H1 (cell line): Measurements from ENCODE around the gene KCTD7. TPM values are rescaled to one million over a fixed set of nuclear protein-coding genes. Genes with fewer than 3 reads are reported as not detected.

Experiments
- CTCF ChIA-PET: fragments of 300-600 bp; sonication (Branson Sonifier 250); formaldehyde crosslinking; loops from one replicate; lab custom pipeline; 2021; ENCODE audit not compliant: partially characterized antibody; lab: Charles Lee
- POLR2A ChIA-PET: fragments of 300-600 bp; sonication (Branson Sonifier 250); formaldehyde crosslinking; loops from one replicate; lab custom pipeline; 2021; ENCODE audit warnings: inconsistent platforms; ENCODE audit not compliant: partially characterized antibody; lab: Charles Lee
- DNase-seq, 2 experiments: peaks; one replicate each; pipeline versions ENCODE4 v3.0.0 to v3.0.0-alpha.2; 2010 to 2022; ENCODE audit warnings: low spot score in 2 of 2, low read depth in 1 of 2, mixed read lengths in 1 of 2
- FAIRE-seq: peaks from 2 replicates; lab custom pipeline; 2011; peaks lifted over from hg19 to GRCh38; lab: Jason Lieb, UNC
- H2AFZ ChIP-seq: 2 replicates; pipeline ENCODE4 v1.8.1; 2012; ENCODE audit warnings: low read length, inconsistent platforms
- H2AK5ac ChIP-seq: 2 replicates; pipeline ENCODE4 v1.6.1; 2013; ENCODE audit warnings: low read depth, low read length
- H2BK120ac ChIP-seq: replicated peaks from 2 replicates; pipeline ENCODE3; 2013; ENCODE audit warnings: low read depth, low read length, inconsistent platforms
- H2BK12ac ChIP-seq: 2 replicates; pipeline ENCODE4 v1.6.1; 2013; ENCODE audit warnings: low read depth, low read length
- H2BK15ac ChIP-seq: 2 replicates; pipeline ENCODE4 v1.6.1; 2013; ENCODE audit warnings: low read length
- H2BK20ac ChIP-seq: 2 replicates; pipeline ENCODE4 v1.6.1; 2013; ENCODE audit warnings: low read length
- H2BK5ac ChIP-seq: 2 replicates; pipeline ENCODE4 v1.6.1; 2013; ENCODE audit warnings: low read depth, low read length
- H3K14ac ChIP-seq: 2 replicates; pipeline ENCODE4 v1.6.1; 2013; ENCODE audit warnings: inconsistent platforms; ENCODE audit not compliant: insufficient read length
- H3K18ac ChIP-seq: 2 replicates; pipeline ENCODE4 v1.6.1; 2013; ENCODE audit warnings: low read length; ENCODE audit errors: extremely low read depth
- H3K23ac ChIP-seq: 2 replicates; pipeline ENCODE4 v1.6.1; 2013; ENCODE audit warnings: inconsistent platforms; ENCODE audit not compliant: insufficient read length
- H3K23me2 ChIP-seq: 2 replicates; pipeline ENCODE4 v1.6.1; 2013; ENCODE audit warnings: low read depth, low read length
- H3K27ac ChIP-seq: 2 replicates; pipeline ENCODE4 v1.6.1; 2011; ENCODE audit warnings: low read depth, low read length, inconsistent platforms
- H3K27me3 ChIP-seq, 4 experiments: replicated peaks in 1 of 4; 1 replicate in 1 of 4; 2 replicates in 3 of 4; pipeline versions ENCODE4 v1.6.1 to v1.8.1; 2011 to 2013; ENCODE audit warnings: low read length in 3 of 4, mild to moderate bottlenecking in 3 of 4, inconsistent platforms in 2 of 4, mixed read lengths in 2 of 4, moderate library complexity in 1 of 4; ENCODE audit not compliant: control insufficient read depth in 3 of 4, insufficient read depth in 3 of 4; ENCODE audit errors: extremely low read depth in 1 of 4
- H3K36me3 ChIP-seq, 4 experiments: 2 replicates each; pipeline versions ENCODE4 v1.6.1 to v1.8.1; 2011 to 2013; ENCODE audit warnings: mild to moderate bottlenecking in 4 of 4, low read length in 3 of 4, moderate library complexity in 2 of 4, control low read depth in 1 of 4, inconsistent platforms in 1 of 4; ENCODE audit not compliant: insufficient read depth in 4 of 4, control insufficient read depth in 2 of 4
- H3K4ac ChIP-seq: replicated peaks from 2 replicates; pipeline ENCODE3; 2013; ENCODE audit warnings: low read length, low read depth, mixed read lengths, inconsistent platforms; ENCODE audit not compliant: insufficient read length
- H3K4me1 ChIP-seq, 4 experiments: replicated peaks in 1 of 4; 1 replicate in 1 of 4; 2 replicates in 3 of 4; pipeline versions ENCODE4 v1.6.1 to v1.8.1; 2011 to 2013; ENCODE audit warnings: low read length in 3 of 4, inconsistent platforms in 2 of 4, mixed read lengths in 1 of 4; ENCODE audit not compliant: insufficient read depth in 4 of 4, control insufficient read depth in 3 of 4
- H3K4me2 ChIP-seq, 2 experiments: 2 replicates each; pipeline versions ENCODE4 v1.6.1 to v1.8.1; 2011 to 2013; ENCODE audit warnings: low read depth in 2 of 2, low read length in 2 of 2, control low read depth in 1 of 2, inconsistent platforms in 1 of 2, mild to moderate bottlenecking in 1 of 2; ENCODE audit not compliant: insufficient read depth in 1 of 2
- H3K4me3 ChIP-seq, 4 experiments: fragments of 200-600, 300-600 bp in 1 of 4; sonication (generic), shearing (Covaris generic), sonication (Bioruptor Twin) in 1 of 4; 2 replicates each; pipeline versions ENCODE4 v1.5.1 to v1.8.1; 2011 to 2016; ENCODE audit warnings: low read length in 4 of 4, low read depth in 3 of 4, control low read depth in 2 of 4, inconsistent platforms in 2 of 4, mild to moderate bottlenecking in 2 of 4, mixed read lengths in 1 of 4, moderate library complexity in 1 of 4; ENCODE audit not compliant: insufficient read depth in 2 of 4; ENCODE audit errors: extremely low read depth in 1 of 4
- H3K56ac ChIP-seq: replicated peaks from 2 replicates; pipeline ENCODE3; 2013; ENCODE audit warnings: low read depth, mild to moderate bottlenecking, mixed read lengths, low read length, inconsistent platforms; ENCODE audit not compliant: insufficient read length
- H3K79me1 ChIP-seq: 2 replicates; pipeline ENCODE4 v1.6.1; 2013; ENCODE audit warnings: low read depth, low read length, control low read depth
- H3K79me2 ChIP-seq, 2 experiments: 2 replicates each; pipeline versions ENCODE4 v1.6.1 to v1.8.1; 2012 to 2013; ENCODE audit warnings: low read length in 2 of 2, mild to moderate bottlenecking in 2 of 2, inconsistent platforms in 1 of 2; ENCODE audit not compliant: insufficient read depth in 2 of 2, control insufficient read depth in 1 of 2
- H3K9ac ChIP-seq, 4 experiments: replicated peaks in 1 of 4; 1 replicate in 1 of 4; 2 replicates in 3 of 4; pipeline versions ENCODE4 v1.6.1 to v1.8.1; 2011 to 2013; ENCODE audit warnings: low read depth in 3 of 4, low read length in 3 of 4, control low read depth in 2 of 4, mild to moderate bottlenecking in 2 of 4, moderate library complexity in 2 of 4, inconsistent platforms in 1 of 4; ENCODE audit errors: extremely low read depth in 1 of 4
- H3K9me3 ChIP-seq, 2 experiments: 2 replicates each; pipeline versions ENCODE4 v1.6.1 to v1.8.1; 2012 to 2013; ENCODE audit warnings: mild to moderate bottlenecking in 2 of 2, moderate library complexity in 2 of 2, control low read depth in 1 of 2, inconsistent platforms in 1 of 2, low read depth in 1 of 2, low read length in 1 of 2, mixed read lengths in 1 of 2; ENCODE audit not compliant: insufficient read depth in 2 of 2
- H4K20me1 ChIP-seq, 2 experiments: replicated peaks in 1 of 2; 2 replicates each; pipeline versions ENCODE3 to v1.8.1; 2011 to 2013; ENCODE audit warnings: inconsistent platforms in 2 of 2, low read length in 2 of 2, mild to moderate bottlenecking in 1 of 2; ENCODE audit not compliant: insufficient read depth in 2 of 2, control insufficient read depth in 1 of 2
- H4K5ac ChIP-seq: 2 replicates; pipeline ENCODE4 v1.6.1; 2013; ENCODE audit warnings: low read length, low read depth, mixed read lengths, inconsistent platforms; ENCODE audit not compliant: insufficient read length
- H4K8ac ChIP-seq: 2 replicates; pipeline ENCODE4 v1.8.0; 2013; ENCODE audit warnings: mild to moderate bottlenecking, moderate library complexity, low read length, inconsistent platforms; ENCODE audit not compliant: insufficient read depth; ENCODE audit errors: extremely low read depth
- H4K91ac ChIP-seq: replicated peaks from 2 replicates; pipeline ENCODE3; 2013; ENCODE audit warnings: low read length, mixed read lengths, inconsistent platforms; ENCODE audit not compliant: insufficient read length
- BRCA1 ChIP-seq: IDR thresholded peaks from 2 replicates; pipeline ENCODE4 v1.6.1; 2012; ENCODE audit warnings: low read depth, low read length, improper control_type of control experiment
- CBX8 ChIP-seq: fragments of 300-800, 300-1000 bp; sonication (generic); IDR thresholded peaks from 2 replicates; pipeline ENCODE4 v1.7.1; 2016; ENCODE audit warnings: low read depth, low read length, borderline replicate concordance
- CHD1 ChIP-seq: IDR thresholded peaks from 2 replicates; pipeline ENCODE4 v1.6.1; 2012; ENCODE audit warnings: low read depth, low read length, improper control_type of control experiment
- FOSL1 ChIP-seq: IDR thresholded peaks from 2 replicates; pipeline ENCODE4 v1.6.1; 2011; ENCODE audit warnings: mild to moderate bottlenecking, low read depth, low read length, moderate library complexity; ENCODE audit not compliant: insufficient read depth
- GABPA ChIP-seq: IDR thresholded peaks from 2 replicates; pipeline ENCODE4 v1.6.1; 2011; ENCODE audit warnings: mild to moderate bottlenecking, low read length, moderate library complexity, borderline replicate concordance; ENCODE audit not compliant: insufficient read depth
- GTF2F1 ChIP-seq: IDR thresholded peaks from 2 replicates; pipeline ENCODE4 v1.6.1; 2012; ENCODE audit warnings: low read depth, low read length, improper control_type of control experiment, borderline replicate concordance
- HDAC6 ChIP-seq: IDR thresholded peaks from one replicate; pipeline ENCODE4 v1.7.1; 2012; ENCODE audit warnings: low read depth, mild to moderate bottlenecking, inconsistent platforms, low read length, moderate library complexity
- NANOG ChIP-seq: IDR thresholded peaks from 2 replicates; pipeline ENCODE4 v1.6.1; 2011; ENCODE audit warnings: low read length, low read depth, mild to moderate bottlenecking, inconsistent platforms; ENCODE audit not compliant: insufficient read depth, poor library complexity, severe bottlenecking
- PHF8 ChIP-seq: fragments of 200-600 bp; sonication (generic); conservative IDR thresholded peaks from 2 replicates; pipeline ENCODE4 v1.7.1; 2012; ENCODE audit warnings: low read depth, mild to moderate bottlenecking, inconsistent platforms, low read length, moderate library complexity
- POU5F1 ChIP-seq: IDR thresholded peaks from 2 replicates; pipeline ENCODE4 v1.6.1; 2011; ENCODE audit warnings: low read depth, mild to moderate bottlenecking, low read length, moderate library complexity
- RXRA ChIP-seq: IDR thresholded peaks from 2 replicates; pipeline ENCODE4 v1.6.1; 2011; ENCODE audit warnings: low read depth, mild to moderate bottlenecking, low read length, moderate library complexity; ENCODE audit not compliant: insufficient read depth
- TAF1 ChIP-seq: IDR thresholded peaks from 2 replicates; pipeline ENCODE4 v1.6.1; 2011; ENCODE audit warnings: mild to moderate bottlenecking, low read depth, low read length
- WGBS, 2 experiments: shearing (Covaris generic) in 1 of 2; methylation state at CpG; one replicate each; pipeline versions ENCODE4 v1.1.6 to v1.1.7; 2013 to 2015; ENCODE audit warnings: low lambda C conversion rate in 2 of 2, mixed read lengths in 2 of 2, inconsistent platforms in 1 of 2, low coverage in 1 of 2, missing lambda C conversion rate in 1 of 2; ENCODE audit not compliant: insufficient replicate concordance in 2 of 2, insufficient coverage in 1 of 2, insufficient read length in 1 of 2; ENCODE audit errors: extremely low coverage in 1 of 2, missing lambda C conversion rate in 1 of 2; 5-methylcytosine and 5-hydroxymethylcytosine counted together
- polyA plus RNA-seq, 7 experiments: library from polyadenylated mRNA; depleted of rRNA in 3 of 7; stranded (reverse) in 5 of 7; unstranded in 2 of 7; fragments of >200 nt in 5 of 7; fragments of 200-250 nt in 2 of 7; gene quantifications; 1 replicate in 5 of 7; 2 replicates in 1 of 7; 4 replicates in 1 of 7; pipeline versions ENCODE4 v1.2.1 to v1.2.3, GENCODE V29; 2011 to 2013; ENCODE audit warnings: missing spikeins in 2 of 7, mixed read lengths in 2 of 7
- total RNA-seq: library from RNA; stranded (reverse); fragmentation: NEBNext Ultra II Directional; extraction: Animal tissue kit (Norgen Biotek cat#: 25700); gene quantifications from 2 replicates; pipeline ENCODE4 v1.2.1, GENCODE V29; 2021
- TF ChIP-seq, protein P1 (sequence below): IDR thresholded peaks from 2 replicates; pipeline ENCODE4 v1.6.1; 2012; ENCODE audit warnings: low read length, inconsistent platforms

KCTD7 gene
- total and polyA plus RNA-seq, 2 of the 8 experiments (the other 6 are each of a cell fraction or from before 2014, with no cell fraction given), result 8.6 to 11.9 TPM

- POLR2A ChIA-PET, result interaction anchor here (1.2 to 4.0 kb wide), 3 partner anchors 9 to 78 kb away, joined by 4 to 23 read pairs (median 6); no protein-coding TSS in a partner anchor
- Histone ChIP-seq H3K9ac (no peak overlapping the region), H4K5ac (no peak overlapping the region), H3K4me1 (no peaks in the 10 kb centered on the region), H4K8ac (no peak overlapping the region), H3K18ac (no peak overlapping the region), H3K4me2 (no peak overlapping the region), H2AFZ (no peak overlapping the region), H2BK120ac (no peak overlapping the region), H3K79me1 (no peaks in the 10 kb centered on the region), H2BK15ac (no peak overlapping the region), H3K27me3 (no peaks in the 10 kb centered on the region), H2BK5ac (no peak overlapping the region), H3K79me2 (no peaks in the 10 kb centered on the region), H3K9me3 (no peaks in the 10 kb centered on the region), H3K23me2 (no peaks in the 10 kb centered on the region), H3K4me3 (no peak overlapping the region), H2AK5ac (no peak overlapping the region), H2BK20ac (no peak overlapping the region), H3K36me3 (peaks cover 4 to 21% (median 11%) of the 10 kb centered on the region in 4 experiments; a peak in 7 of 8 replicates), H3K14ac (no peak overlapping the region), H3K56ac (no peak overlapping the region), H3K27ac (no peak overlapping the region), H2BK12ac (no peak overlapping the region), H4K20me1 (no peaks in the 10 kb centered on the region), H4K91ac (no peak overlapping the region), H3K23ac (no peak overlapping the region), H3K4ac (no peak overlapping the region)
- CTCF ChIA-PET, result interaction anchor here (1.6 kb wide), 1 partner anchor 55 kb away, joined by 6 read pairs; no protein-coding TSS in a partner anchor
- WGBS, 2 experiments, result 83% methylated on average over 3 of the region's 3 CpGs; no CpG with 5 or more reads in 1 of the 2 experiments
- TF ChIP-seq RXRA, result no peak
- no peak for TF ChIP-seq TAF1
- no peak for TF ChIP-seq PHF8
- no peak for TF ChIP-seq BRCA1
- TF ChIP-seq POU5F1, result no peak
- TF ChIP-seq GABPA, result no peak
- no peak for TF ChIP-seq NANOG
- TF ChIP-seq FOSL1, result no peak
- TF ChIP-seq GTF2F1, result no peak
- no peak for TF ChIP-seq CHD1
- TF ChIP-seq, protein P1, sequence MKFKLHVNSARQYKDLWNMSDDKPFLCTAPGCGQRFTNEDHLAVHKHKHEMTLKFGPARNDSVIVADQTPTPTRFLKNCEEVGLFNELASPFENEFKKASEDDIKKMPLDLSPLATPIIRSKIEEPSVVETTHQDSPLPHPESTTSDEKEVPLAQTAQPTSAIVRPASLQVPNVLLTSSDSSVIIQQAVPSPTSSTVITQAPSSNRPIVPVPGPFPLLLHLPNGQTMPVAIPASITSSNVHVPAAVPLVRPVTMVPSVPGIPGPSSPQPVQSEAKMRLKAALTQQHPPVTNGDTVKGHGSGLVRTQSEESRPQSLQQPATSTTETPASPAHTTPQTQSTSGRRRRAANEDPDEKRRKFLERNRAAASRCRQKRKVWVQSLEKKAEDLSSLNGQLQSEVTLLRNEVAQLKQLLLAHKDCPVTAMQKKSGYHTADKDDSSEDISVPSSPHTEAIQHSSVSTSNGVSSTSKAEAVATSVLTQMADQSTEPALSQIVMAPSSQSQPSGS, result no peak
- TF ChIP-seq CBX8, result no peak
- TF ChIP-seq HDAC6, result no peak
- FAIRE-seq, result no peak
- no peak for DNase-seq
Measured at GRCh38 chr7:66642186-66642585, 13.5 kb downstream of the KCTD7 start.
